ENCODE data around the gene BFSP1. TPM values are rescaled to one million over a fixed set of nuclear protein-coding genes. Genes with fewer than 3 reads are reported as not detected.

BFSP1 gene
- total RNA-seq, 1 donor from 2014 or later, result 3.5 TPM

GRCh38 chr20:17533396-17533795 is 2.2 kb upstream of the BFSP1 start:
- Mint-ChIP-seq H3K27me3 (ENCODE audit: unreplicated experiment) (peaks cover 6% of the 10 kb centered on the region), H3K9me3 (ENCODE audit: unreplicated experiment) (no peaks in the 10 kb centered on the region), H3K4me3 (ENCODE audit: unreplicated experiment) (no peak overlapping the region), H3K27ac (ENCODE audit: unreplicated experiment) (no peak overlapping the region), H3K4me1 (ENCODE audit: unreplicated experiment) (peaks cover 4% of the 10 kb centered on the region), H3K36me3 (ENCODE audit: low read depth, unreplicated experiment) (no peaks in the 10 kb centered on the region)
- no peak for DNase-seq (ENCODE audit: low spot score)
- TF ChIP-seq CTCF (IDR thresholded peaks at IDR 0.05; ENCODE audit: unreplicated experiment), result no peak

DNA sequence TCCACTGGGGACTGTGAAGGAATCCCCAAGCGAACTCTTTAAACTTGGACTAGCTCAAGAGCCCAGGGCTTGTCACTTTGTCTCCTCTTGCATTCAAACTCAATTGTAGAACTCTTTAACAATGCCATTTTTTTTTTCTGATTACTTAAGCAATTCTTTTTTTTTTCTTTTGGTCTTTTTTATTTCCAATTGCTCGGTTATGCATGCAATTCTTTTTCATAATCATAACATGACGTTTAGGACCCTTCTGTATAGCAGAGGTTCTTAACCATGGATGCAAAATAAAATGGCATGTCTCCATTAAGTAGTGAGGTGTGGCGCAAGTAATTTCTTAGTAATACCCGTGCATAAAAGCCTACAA is 466 bp upstream of the BFSP1 start:
- peaks cover 6% of the 10 kb centered on the region for H3K27me3 Mint-ChIP-seq (ENCODE audit: unreplicated experiment)
- no peak for TF ChIP-seq CTCF (IDR thresholded peaks at IDR 0.05; ENCODE audit: unreplicated experiment)
- H3K36me3 Mint-ChIP-seq (ENCODE audit: low read depth, unreplicated experiment), result no peaks in the 10 kb centered on the region
- DNase-seq (ENCODE audit: low spot score), result no peak
- H3K4me1 Mint-ChIP-seq (ENCODE audit: unreplicated experiment), result peaks cover 4% of the 10 kb centered on the region
- no peaks in the 10 kb centered on the region for H3K9me3 Mint-ChIP-seq (ENCODE audit: unreplicated experiment)
- peak overlapping the region; percentile 77 for H3K27ac Mint-ChIP-seq (ENCODE audit: unreplicated experiment)
- peak overlapping the region; percentile 94 for H3K4me3 Mint-ChIP-seq (ENCODE audit: unreplicated experiment)

- Mint-ChIP-seq H3K36me3 (ENCODE audit: low read depth, unreplicated experiment) (no peaks in the 10 kb centered on the region), H3K27me3 (ENCODE audit: unreplicated experiment) (peaks cover 6% of the 10 kb centered on the region), H3K9me3 (ENCODE audit: unreplicated experiment) (no peaks in the 10 kb centered on the region), H3K4me1 (ENCODE audit: unreplicated experiment) (peaks cover 4% of the 10 kb centered on the region), H3K4me3 (ENCODE audit: unreplicated experiment) (peak overlapping the region; percentile 82), H3K27ac (ENCODE audit: unreplicated experiment) (no peak overlapping the region)
- no peak for DNase-seq (ENCODE audit: low spot score)
- no peak for TF ChIP-seq CTCF (IDR thresholded peaks at IDR 0.05; ENCODE audit: unreplicated experiment)
Observed at GRCh38 chr20:17530153-17530552, 1.0 kb downstream of the BFSP1 start.

- Mint-ChIP-seq H3K4me1 (ENCODE audit: unreplicated experiment) (peaks cover 4% of the 10 kb centered on the region), H3K36me3 (ENCODE audit: low read depth, unreplicated experiment) (no peaks in the 10 kb centered on the region), H3K27me3 (ENCODE audit: unreplicated experiment) (peaks cover 6% of the 10 kb centered on the region), H3K4me3 (ENCODE audit: unreplicated experiment) (no peak overlapping the region), H3K9me3 (ENCODE audit: unreplicated experiment) (no peaks in the 10 kb centered on the region), H3K27ac (ENCODE audit: unreplicated experiment) (no peak overlapping the region)
- TF ChIP-seq CTCF (IDR thresholded peaks at IDR 0.05; ENCODE audit: unreplicated experiment), result no peak
- no peak for DNase-seq (ENCODE audit: low spot score)
Observed at GRCh38 chr20:17529586-17529985, 1.6 kb downstream of the BFSP1 start.

DNA sequence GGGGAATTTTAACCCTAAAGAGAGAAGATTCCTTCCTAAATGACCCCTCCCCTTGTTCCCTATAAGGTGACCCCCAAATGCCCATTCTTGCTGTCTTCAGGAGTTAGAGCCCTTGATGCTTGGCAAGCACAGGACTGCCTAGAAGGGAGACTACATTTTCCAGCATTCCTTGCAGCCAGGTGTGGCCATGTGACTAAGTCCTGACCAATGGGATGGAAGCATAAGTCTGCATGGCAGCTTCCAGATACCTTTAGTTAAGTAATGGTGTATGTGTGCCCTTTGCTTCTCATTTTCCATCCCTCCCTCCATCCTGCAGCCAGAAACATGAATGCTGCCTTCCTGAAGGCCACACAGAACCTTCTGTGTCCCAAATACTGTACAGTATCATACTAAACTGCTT is 5.5 kb downstream of the BFSP1 start:
- H3K27me3 Mint-ChIP-seq (ENCODE audit: unreplicated experiment), result peaks cover 8% of the 10 kb centered on the region
- DNase-seq (ENCODE audit: low spot score), result no peak
- H3K4me3 Mint-ChIP-seq (ENCODE audit: unreplicated experiment), result no peak overlapping the region
- no peak overlapping the region for H3K27ac Mint-ChIP-seq (ENCODE audit: unreplicated experiment)
- no peak for TF ChIP-seq CTCF (IDR thresholded peaks at IDR 0.05; ENCODE audit: unreplicated experiment)
- peaks cover 1% of the 10 kb centered on the region for H3K36me3 Mint-ChIP-seq (ENCODE audit: low read depth, unreplicated experiment)
- H3K9me3 Mint-ChIP-seq (ENCODE audit: unreplicated experiment), result no peaks in the 10 kb centered on the region
- H3K4me1 Mint-ChIP-seq (ENCODE audit: unreplicated experiment), result peaks cover 10% of the 10 kb centered on the region

All from endothelial cell (in vitro differentiated cells).